ENCODE data around the gene AIMP1. TPM values are rescaled to one million over a fixed set of nuclear protein-coding genes. Genes with fewer than 3 reads are reported as not detected.
A peak's percentile ranks its signal among the peaks of the same experiment; 100 is the strongest.

Gene AIMP1
- total and polyA plus RNA-seq, 2 experiments from 2014 or later: 33.7 to 53.7 TPM

- Histone ChIP-seq H4K20me1 (ENCODE audit: insufficient read depth, poor library complexity, severe bottlenecking) (no peaks in the 10 kb centered on the region), H3K27ac (peak overlapping the region; percentile 61), H3K9me2 (replicated peaks; ENCODE audit: insufficient read depth) (no peaks in the 10 kb centered on the region), H2AFZ (no peak overlapping the region), H3K79me2 (peaks cover 3% of the 10 kb centered on the region), H3K4me1 (ENCODE audit: insufficient read depth) (peaks cover 4% of the 10 kb centered on the region), H3K27me3 (no peaks in the 10 kb centered on the region), H3K4me2 (no peak overlapping the region), H3K9me3 (ENCODE audit: low read depth) (no peaks in the 10 kb centered on the region), H3K36me3 (replicated peaks; ENCODE audit: insufficient read depth, low read depth) (no peaks in the 10 kb centered on the region), H3K4me3 (no peak overlapping the region)
- TF ChIP-seq EZH2 (IDR thresholded peaks at IDR 0.05; ENCODE audit: borderline replicate concordance) (no peak), CTCF (IDR thresholded peaks at IDR 0.05; ENCODE audit: poor library complexity) (no peak), EZH2phosphoT487 (IDR thresholded peaks at IDR 0.05; ENCODE audit: low read depth, severe bottlenecking, unreplicated experiment) (no peak)
- no peak for DNase-seq (ENCODE audit: low spot score)
- 97% methylated on average over 8 of the region's 8 CpGs for WGBS (ENCODE audit: low lambda C conversion rate, missing lambda C conversion rate)
These were observed 29.7 kb upstream of the AIMP1 start for GRCh38 chr4:106286611-106287010.

GRCh38 chr4:106287353-106287969 is 28.9 kb upstream of the AIMP1 start:
- TF ChIP-seq CTCF (IDR thresholded peaks at IDR 0.05; ENCODE audit: poor library complexity) (no peak), EZH2 (IDR thresholded peaks at IDR 0.05; ENCODE audit: borderline replicate concordance) (no peak), EZH2phosphoT487 (IDR thresholded peaks at IDR 0.05; ENCODE audit: low read depth, severe bottlenecking, unreplicated experiment) (no peak)
- peaks cover 4% of the 10 kb centered on the region for H3K4me1 ChIP-seq (ENCODE audit: insufficient read depth)
- peak overlapping the region; percentile 81 for H3K27ac ChIP-seq
- H3K9me2 ChIP-seq (replicated peaks; ENCODE audit: insufficient read depth): no peaks in the 10 kb centered on the region
- H3K36me3 ChIP-seq (replicated peaks; ENCODE audit: insufficient read depth, low read depth): no peaks in the 10 kb centered on the region
- H3K9me3 ChIP-seq (ENCODE audit: low read depth): no peaks in the 10 kb centered on the region
- no peaks in the 10 kb centered on the region for H4K20me1 ChIP-seq (ENCODE audit: insufficient read depth, poor library complexity, severe bottlenecking)
- no peaks in the 10 kb centered on the region for H3K27me3 ChIP-seq
- peak; percentile 71 for DNase-seq (ENCODE audit: low spot score)
- peaks cover 3% of the 10 kb centered on the region for H3K79me2 ChIP-seq
- no peak overlapping the region for H2AFZ ChIP-seq
- H3K4me2 ChIP-seq: no peak overlapping the region
- H3K4me3 ChIP-seq: no peak overlapping the region

GRCh38 chr4:106289737-106290136 is 26.6 kb upstream of the AIMP1 start:
- no peaks in the 10 kb centered on the region for H3K9me2 ChIP-seq (replicated peaks; ENCODE audit: insufficient read depth)
- no peak overlapping the region for H3K4me3 ChIP-seq
- no peaks in the 10 kb centered on the region for H4K20me1 ChIP-seq (ENCODE audit: insufficient read depth, poor library complexity, severe bottlenecking)
- WGBS (ENCODE audit: low lambda C conversion rate, missing lambda C conversion rate): 97% methylated on average over 2 of the region's 2 CpGs
- no peak overlapping the region for H3K4me2 ChIP-seq
- DNase-seq (ENCODE audit: low spot score): no peak
- peaks cover 4% of the 10 kb centered on the region for H3K4me1 ChIP-seq (ENCODE audit: insufficient read depth)
- H3K79me2 ChIP-seq: peaks cover 3% of the 10 kb centered on the region
- no peaks in the 10 kb centered on the region for H3K36me3 ChIP-seq (replicated peaks; ENCODE audit: insufficient read depth, low read depth)
- H3K27ac ChIP-seq: no peak overlapping the region
- H2AFZ ChIP-seq: no peak overlapping the region
- no peaks in the 10 kb centered on the region for H3K9me3 ChIP-seq (ENCODE audit: low read depth)
- TF ChIP-seq EZH2phosphoT487 (IDR thresholded peaks at IDR 0.05; ENCODE audit: low read depth, severe bottlenecking, unreplicated experiment) (no peak), EZH2 (IDR thresholded peaks at IDR 0.05; ENCODE audit: borderline replicate concordance) (no peak), CTCF (IDR thresholded peaks at IDR 0.05; ENCODE audit: poor library complexity) (no peak)
- no peaks in the 10 kb centered on the region for H3K27me3 ChIP-seq

Data from hepatocyte (in vitro differentiated cells).